ENCODE measurements around the gene LRP8. TPM values are rescaled to one million over a fixed set of nuclear protein-coding genes. Genes with fewer than 3 reads are reported as not detected.

Gene LRP8
- total and polyA plus RNA-seq, 2 donors (not counting 1 experiment from before 2014, with no cell fraction given), result 7.8 to 9.4 TPM

DNA sequence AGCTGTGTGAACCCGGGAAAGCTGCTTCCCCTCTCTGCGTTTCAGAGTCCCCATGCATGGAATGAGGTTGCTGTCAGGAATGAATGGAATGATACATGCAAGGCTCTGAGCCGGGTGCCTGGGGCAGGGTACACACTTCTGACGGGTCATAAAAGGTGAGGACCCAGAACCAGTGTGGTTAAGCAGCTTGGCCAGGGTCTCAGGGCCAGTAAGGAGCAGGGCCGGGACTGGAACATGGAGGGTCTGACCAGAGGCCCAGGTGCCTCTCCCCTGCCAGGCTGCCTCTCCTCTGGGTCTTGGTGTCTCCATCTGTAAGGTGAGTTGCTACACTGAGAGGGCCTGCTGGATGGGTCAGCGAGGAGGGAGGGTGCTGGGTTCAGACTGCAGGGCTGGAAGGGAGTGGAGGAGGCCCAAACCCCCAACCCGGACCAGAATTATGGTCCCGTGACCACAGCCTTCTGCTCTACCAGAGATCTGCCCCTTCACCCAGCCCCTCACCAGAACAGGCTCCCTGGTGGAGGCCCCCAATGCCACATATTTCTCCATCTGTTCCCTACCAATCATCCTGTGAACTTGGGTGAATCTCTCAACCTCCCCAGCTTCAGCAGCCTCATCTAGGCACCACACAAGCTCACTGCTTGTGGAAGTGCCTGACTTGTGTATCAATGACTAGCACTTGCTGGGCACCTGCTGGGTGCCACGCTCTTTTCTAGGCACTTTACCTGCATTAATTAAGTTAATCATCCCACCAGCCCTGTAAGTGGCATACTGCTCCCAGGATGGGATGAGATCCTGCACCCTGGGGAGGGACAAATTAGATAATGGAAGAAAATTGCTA lies 16.2 kb upstream of the LRP8 start:
- ChIA-PET CTCF (interaction anchor here (0.6 to 1.3 kb wide), 2 partner anchors 9 to 783 kb away, joined by 3 to 4 read pairs; no protein-coding TSS in a partner anchor), POLR2A (no interaction called here)
- Mint-ChIP-seq H3K27ac (no peak overlapping the region), H3K9me3 (ENCODE audit: insufficient read depth) (no peaks in the 10 kb centered on the region), H3K4me1 (peaks cover 6% of the 10 kb centered on the region), H3K27me3 (no peaks in the 10 kb centered on the region), H3K4me3 (no peak overlapping the region)
- H3K4me2 ChIP-seq (replicated peaks; ENCODE audit: low read depth, low read length, poor library complexity, severe bottlenecking), result no peak overlapping the region
- no peaks in the 10 kb centered on the region for H4K20me1 ChIP-seq (ENCODE audit: control insufficient read depth, insufficient read depth, low read length, poor library complexity, severe bottlenecking)
- no peak overlapping the region for H3K4me3 ChIP-seq (ENCODE audit: control extremely low read depth in 1 of 5, extremely low read depth in 1 of 5, insufficient read depth in 1 of 5, low read depth in 2 of 5, low read length in 4 of 5)
- ATAC-seq (ENCODE audit: low read depth) (no peak), DNase-seq (no peak)
- H3K36me3 ChIP-seq (replicated peaks in 1 of 2; ENCODE audit: control extremely low read depth in 1 of 2, control insufficient read depth in 1 of 2, extremely low read depth in 1 of 2, insufficient read depth in 2 of 2, low read length in 1 of 2), result no peaks in the 10 kb centered on the region
- no peaks in the 10 kb centered on the region for H3K9me3 ChIP-seq (ENCODE audit: control extremely low read depth in 1 of 3, control insufficient read depth in 2 of 3, insufficient read depth in 1 of 3, low read length in 2 of 3)
- H3K9ac ChIP-seq (ENCODE audit: low read length), result no peak overlapping the region
- H2AFZ ChIP-seq (ENCODE audit: insufficient read depth, low read depth, low read length, poor library complexity, severe bottlenecking), result no peak overlapping the region
- 98% methylated on average over 6 of the region's 9 CpGs for WGBS (ENCODE audit: insufficient coverage)
- H3K4me1 ChIP-seq (ENCODE audit: control insufficient read depth in 2 of 2, insufficient read depth in 2 of 2, low read length in 2 of 2), result peaks cover 0 to 14% of the 10 kb centered on the region in 2 donors
- intact Hi-C loops (cut with micrococcal nuclease), result no loop called here
- no peaks in the 10 kb centered on the region for H3K27me3 ChIP-seq (replicated peaks in 1 of 4; ENCODE audit: control extremely low read depth in 1 of 4, control insufficient read depth in 3 of 4, insufficient read depth in 4 of 4, low read length in 3 of 4)
- no peaks in the 10 kb centered on the region for H3K79me2 ChIP-seq (ENCODE audit: control insufficient read depth, insufficient read depth, low read length)
- TF ChIP-seq EZH2 (IDR thresholded peaks at IDR 0.05; ENCODE audit: borderline replicate concordance, insufficient read depth, low read depth, low read length, poor library complexity, severe bottlenecking), result no peak
- TF ChIP-seq, protein P1, sequence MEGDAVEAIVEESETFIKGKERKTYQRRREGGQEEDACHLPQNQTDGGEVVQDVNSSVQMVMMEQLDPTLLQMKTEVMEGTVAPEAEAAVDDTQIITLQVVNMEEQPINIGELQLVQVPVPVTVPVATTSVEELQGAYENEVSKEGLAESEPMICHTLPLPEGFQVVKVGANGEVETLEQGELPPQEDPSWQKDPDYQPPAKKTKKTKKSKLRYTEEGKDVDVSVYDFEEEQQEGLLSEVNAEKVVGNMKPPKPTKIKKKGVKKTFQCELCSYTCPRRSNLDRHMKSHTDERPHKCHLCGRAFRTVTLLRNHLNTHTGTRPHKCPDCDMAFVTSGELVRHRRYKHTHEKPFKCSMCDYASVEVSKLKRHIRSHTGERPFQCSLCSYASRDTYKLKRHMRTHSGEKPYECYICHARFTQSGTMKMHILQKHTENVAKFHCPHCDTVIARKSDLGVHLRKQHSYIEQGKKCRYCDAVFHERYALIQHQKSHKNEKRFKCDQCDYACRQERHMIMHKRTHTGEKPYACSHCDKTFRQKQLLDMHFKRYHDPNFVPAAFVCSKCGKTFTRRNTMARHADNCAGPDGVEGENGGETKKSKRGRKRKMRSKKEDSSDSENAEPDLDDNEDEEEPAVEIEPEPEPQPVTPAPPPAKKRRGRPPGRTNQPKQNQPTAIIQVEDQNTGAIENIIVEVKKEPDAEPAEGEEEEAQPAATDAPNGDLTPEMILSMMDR (IDR thresholded peaks at IDR 0.05), result no peak
- H3K27ac ChIP-seq (ENCODE audit: low read length in 2 of 2), result no peak overlapping the region

DNA sequence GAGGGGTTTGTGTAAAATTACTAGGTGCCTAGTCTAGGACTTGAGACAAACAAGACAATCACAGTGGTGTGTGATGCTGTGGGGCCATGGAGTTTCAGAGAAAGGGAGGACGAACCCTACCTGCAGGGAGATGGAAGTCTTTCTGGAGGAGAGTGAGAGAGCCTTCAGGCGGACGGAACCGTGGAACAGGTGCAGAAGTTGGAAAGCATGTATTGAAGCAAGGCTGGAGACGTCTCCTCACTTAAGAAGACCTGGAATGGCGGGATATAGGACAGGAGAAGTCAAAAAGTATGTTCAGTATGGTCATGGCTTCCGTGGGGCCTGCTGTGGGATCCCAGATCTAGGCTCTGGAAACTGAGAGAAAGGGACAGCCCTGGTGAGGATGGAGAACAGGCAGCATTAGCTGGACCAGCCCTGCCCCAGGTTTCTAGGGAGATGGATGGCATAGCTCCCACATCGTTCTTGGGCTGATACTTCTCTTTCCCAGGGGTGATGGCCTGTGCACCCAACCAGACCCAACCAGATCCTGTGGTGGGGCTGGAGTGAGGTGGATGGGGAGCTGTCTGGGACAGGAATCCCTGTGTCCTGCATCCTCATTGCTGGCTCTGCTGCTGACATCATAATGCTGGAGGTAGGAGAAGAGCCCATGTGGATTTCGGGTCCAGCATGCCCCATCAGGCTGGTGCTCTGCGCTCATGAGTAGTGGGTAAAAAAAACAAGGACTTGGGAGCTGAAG lies 15.0 kb upstream of the LRP8 start:
- no peaks in the 10 kb centered on the region for H3K9me3 Mint-ChIP-seq (ENCODE audit: insufficient read depth)
- no peaks in the 10 kb centered on the region for H3K79me2 ChIP-seq (ENCODE audit: control insufficient read depth, insufficient read depth, low read length)
- no peaks in the 10 kb centered on the region for H4K20me1 ChIP-seq (ENCODE audit: control insufficient read depth, insufficient read depth, low read length, poor library complexity, severe bottlenecking)
- no peak for ATAC-seq (ENCODE audit: low read depth)
- H3K27me3 ChIP-seq (replicated peaks in 1 of 4; ENCODE audit: control extremely low read depth in 1 of 4, control insufficient read depth in 3 of 4, insufficient read depth in 4 of 4, low read length in 3 of 4), result no peaks in the 10 kb centered on the region
- no peak for DNase-seq
- no peak overlapping the region for H3K9ac ChIP-seq (ENCODE audit: low read length)
- POLR2A ChIA-PET, result no interaction called here
- H2AFZ ChIP-seq (ENCODE audit: insufficient read depth, low read depth, low read length, poor library complexity, severe bottlenecking), result no peak overlapping the region
- H3K27ac Mint-ChIP-seq, result no peak overlapping the region
- no peak overlapping the region for H3K4me3 ChIP-seq (ENCODE audit: control extremely low read depth in 1 of 5, extremely low read depth in 1 of 5, insufficient read depth in 1 of 5, low read depth in 2 of 5, low read length in 4 of 5)
- TF ChIP-seq, protein P1 (IDR thresholded peaks at IDR 0.05), result no peak
- TF ChIP-seq EZH2 (IDR thresholded peaks at IDR 0.05; ENCODE audit: borderline replicate concordance, insufficient read depth, low read depth, low read length, poor library complexity, severe bottlenecking), result no peak
- H3K4me2 ChIP-seq (replicated peaks; ENCODE audit: low read depth, low read length, poor library complexity, severe bottlenecking), result no peak overlapping the region
- H3K27me3 Mint-ChIP-seq, result no peaks in the 10 kb centered on the region
- peaks cover 0 to 14% of the 10 kb centered on the region in 2 donors for H3K4me1 ChIP-seq (ENCODE audit: control insufficient read depth in 2 of 2, insufficient read depth in 2 of 2, low read length in 2 of 2)
- H3K36me3 ChIP-seq (replicated peaks in 1 of 2; ENCODE audit: control extremely low read depth in 1 of 2, control insufficient read depth in 1 of 2, extremely low read depth in 1 of 2, insufficient read depth in 2 of 2, low read length in 1 of 2), result no peaks in the 10 kb centered on the region
- no peak overlapping the region for H3K4me3 Mint-ChIP-seq
- WGBS (ENCODE audit: insufficient coverage), result 97% methylated on average over 9 of the region's 10 CpGs
- H3K4me1 Mint-ChIP-seq, result peaks cover 6% of the 10 kb centered on the region
- H3K27ac ChIP-seq (ENCODE audit: low read length in 2 of 2), result no peak overlapping the region
- CTCF ChIA-PET, result no interaction called here
- no peaks in the 10 kb centered on the region for H3K9me3 ChIP-seq (ENCODE audit: control extremely low read depth in 1 of 3, control insufficient read depth in 2 of 3, insufficient read depth in 1 of 3, low read length in 2 of 3)
- intact Hi-C loops (cut with micrococcal nuclease), result no loop called here

All from B cell (primary cell).